HUES64 (cell line): ENCODE data around the gene UBAC2.
"Not testable (repeated sequence)": the region's sequence is repeated elsewhere in the genome, so short reads cannot be mapped to it uniquely, and the experiment has no call there.

Experiments
- H3K27ac ChIP-seq: 2 replicates; pipeline ENCODE4 v1.7.0; 2013; ENCODE audit warnings: low read depth, low read length, inconsistent platforms
- H3K27me3 ChIP-seq: 2 replicates; pipeline ENCODE4 v1.6.1; 2013; ENCODE audit warnings: mild to moderate bottlenecking, low read length; ENCODE audit not compliant: insufficient read depth
- H3K36me3 ChIP-seq: 2 replicates; pipeline ENCODE4 v1.6.1; 2013; ENCODE audit warnings: mild to moderate bottlenecking, low read length; ENCODE audit not compliant: insufficient read depth
- H3K4me1 ChIP-seq: 2 replicates; pipeline ENCODE4 v1.6.1; 2013; ENCODE audit warnings: mild to moderate bottlenecking, low read length, moderate library complexity; ENCODE audit not compliant: insufficient read depth
- H3K4me3 ChIP-seq: 2 replicates; pipeline ENCODE4 v1.5.1; 2013; ENCODE audit warnings: mild to moderate bottlenecking, low read length, moderate library complexity
- H3K9ac ChIP-seq: 2 replicates; pipeline ENCODE4 v1.6.1; 2013; ENCODE audit warnings: mild to moderate bottlenecking, low read depth, low read length
- H3K9me3 ChIP-seq: 2 replicates; pipeline ENCODE4 v1.6.1; 2013; ENCODE audit warnings: low read depth, low read length; ENCODE audit not compliant: insufficient read depth
- WGBS: fragments of 150-250, 120-280 bp; methylation state at CpG from one replicate; pipeline ENCODE4 v1.1.7; 2013; ENCODE audit warnings: missing lambda C conversion rate; 5-methylcytosine and 5-hydroxymethylcytosine counted together

Gene UBAC2

DNA sequence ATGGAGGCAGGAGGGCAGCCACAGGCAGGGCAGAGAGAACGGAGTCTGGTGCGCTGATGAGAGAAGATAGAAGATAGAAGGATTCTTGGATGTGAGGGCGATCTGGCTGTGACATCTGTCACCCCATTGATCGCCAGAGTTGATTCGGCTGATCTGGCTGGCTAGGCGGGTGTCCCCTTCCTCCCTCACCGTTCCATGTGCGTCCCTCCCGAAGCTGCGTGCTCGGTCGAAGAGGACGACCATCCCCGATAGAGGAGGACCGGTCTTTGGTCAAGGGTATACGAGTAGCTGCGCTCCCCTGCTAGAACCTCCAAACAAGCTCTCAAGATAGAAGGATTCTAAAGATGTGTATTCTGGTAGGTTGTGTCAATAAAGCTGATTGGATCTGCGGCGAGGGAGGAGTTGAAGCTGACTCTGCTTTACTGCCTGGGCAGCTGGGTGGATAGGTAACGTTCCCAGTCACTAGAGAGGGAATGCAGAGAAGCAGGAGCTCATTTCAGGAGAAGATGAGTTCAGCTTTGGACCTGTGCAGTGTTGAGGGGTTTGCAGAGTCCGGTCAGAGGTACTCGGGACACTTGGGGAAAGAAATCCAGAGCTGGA, 5.1 kb downstream of the UBAC2 start:
- H3K4me3 ChIP-seq, result no peak overlapping the region
- no peak overlapping the region for H3K27ac ChIP-seq
- 86% methylated on average over 19 of the region's 22 CpGs for WGBS

GRCh38 chr13:99206226-99206625, 5.6 kb downstream of the UBAC2 start:
- no peak overlapping the region for H3K9ac ChIP-seq
- peaks cover 8% of the 10 kb centered on the region for H3K36me3 ChIP-seq
- H3K4me1 ChIP-seq, result peaks cover 7% of the 10 kb centered on the region
- WGBS, result 95% methylated on average over 8 of the region's 8 CpGs
- no peaks in the 10 kb centered on the region for H3K27me3 ChIP-seq
- no peak overlapping the region for H3K4me3 ChIP-seq
- H3K27ac ChIP-seq, result no peak overlapping the region
- H3K9me3 ChIP-seq, result no peaks in the 10 kb centered on the region

More for the DNA sequence above, 5.1 kb downstream of the UBAC2 start:
- Histone ChIP-seq H3K9ac (no peak overlapping the region), H3K36me3 (peaks cover 8% of the 10 kb centered on the region), H3K27me3 (no peaks in the 10 kb centered on the region), H3K4me1 (peaks cover 7% of the 10 kb centered on the region), H3K9me3 (no peaks in the 10 kb centered on the region)

- Histone ChIP-seq H3K27me3 (no peaks in the 10 kb centered on the region), H3K27ac (no peak overlapping the region), H3K4me1 (peaks cover 7% of the 10 kb centered on the region), H3K36me3 (peaks cover 8% of the 10 kb centered on the region), H3K9me3 (no peaks in the 10 kb centered on the region), H3K4me3 (no peak overlapping the region), H3K9ac (no peak overlapping the region)
- WGBS, result 93% methylated on average over 5 of the region's 5 CpGs
Observed at GRCh38 chr13:99206873-99207272, 6.2 kb downstream of the UBAC2 start.

GRCh38 chr13:99207511-99207910, 6.9 kb downstream of the UBAC2 start:
- Histone ChIP-seq H3K9ac (no peak overlapping the region), H3K36me3 (peaks cover 8% of the 10 kb centered on the region), H3K4me3 (no peak overlapping the region), H3K27me3 (no peaks in the 10 kb centered on the region), H3K27ac (no peak overlapping the region), H3K4me1 (0 out of 2 replicates have a peak, but pooled peaks cover 1% of the 10 kb centered on the region), H3K9me3 (no peaks in the 10 kb centered on the region)
- 97% methylated on average over 7 of the region's 7 CpGs for WGBS

DNA sequence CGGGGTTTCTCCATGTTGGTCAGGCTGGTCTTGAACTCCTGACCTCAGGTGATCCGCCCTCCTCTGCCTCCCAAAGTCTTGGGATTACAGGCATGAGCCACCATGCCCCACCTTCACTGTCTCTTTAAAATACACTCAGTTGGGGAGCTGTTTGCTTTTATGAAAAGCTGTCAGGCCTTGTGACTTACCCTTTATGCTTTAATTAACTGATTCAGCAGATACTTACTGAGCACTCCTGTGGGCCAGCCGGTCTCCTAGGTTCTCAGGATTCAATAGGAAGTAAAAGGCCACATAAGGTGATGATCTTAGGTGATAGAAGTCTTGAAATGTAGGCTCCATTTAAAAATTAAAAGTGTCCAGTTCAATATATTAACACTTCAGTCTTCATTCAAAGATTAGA, 7.5 kb downstream of the UBAC2 start:
- Histone ChIP-seq H3K27me3 (no peaks in the 10 kb centered on the region), H3K9ac (no peak overlapping the region), H3K9me3 (no peaks in the 10 kb centered on the region), H3K4me1 (no peaks in the 10 kb centered on the region), H3K4me3 (no peak overlapping the region), H3K27ac (no peak overlapping the region), H3K36me3 (peaks cover 8% of the 10 kb centered on the region)
- 98% methylated on average over 3 of the region's 3 CpGs for WGBS

GRCh38 chr13:99208845-99209527, 8.3 kb downstream of the UBAC2 start:
- WGBS, result 89% methylated on average over 8 of the region's 8 CpGs
- Histone ChIP-seq H3K4me1 (peaks cover 2% of the 10 kb centered on the region; the same call in 1 of the 2 replicates), H3K27me3 (no peaks in the 10 kb centered on the region), H3K4me3 (no peak overlapping the region), H3K9ac (no peak overlapping the region), H3K36me3 (peaks cover 4% of the 10 kb centered on the region; the same call in 1 of the 2 replicates), H3K27ac (peak overlapping the region; percentile 22; the same call in 1 of the 2 replicates), H3K9me3 (no peaks in the 10 kb centered on the region)

DNA sequence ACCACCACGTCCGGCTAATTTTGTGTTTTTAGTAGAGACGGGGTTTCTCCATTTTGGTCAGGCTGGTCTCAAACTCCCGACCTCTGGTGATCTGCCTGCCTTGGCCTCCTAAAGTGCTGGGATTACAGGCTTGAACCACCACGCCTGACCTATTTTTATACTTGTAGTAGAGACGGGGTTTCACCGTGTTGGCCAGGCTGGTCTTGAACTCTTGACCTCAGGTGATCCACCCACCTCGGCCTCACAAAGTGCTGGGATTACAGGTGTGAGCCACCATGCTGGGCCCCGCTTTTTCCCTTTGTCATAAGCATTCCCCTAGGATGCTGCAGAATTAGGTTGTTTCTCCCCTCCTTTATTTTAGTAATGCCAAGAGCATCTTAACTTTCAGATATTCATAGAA, 10.0 kb downstream of the UBAC2 start:
- not testable (repeated sequence) for H3K9me3 ChIP-seq, H3K27me3 ChIP-seq, H3K9ac ChIP-seq, H3K27ac ChIP-seq, H3K4me3 ChIP-seq, H3K36me3 ChIP-seq
- H3K4me1 ChIP-seq, result peaks cover 18% of the 10 kb centered on the region
- WGBS, result 95% methylated on average over 9 of the region's 9 CpGs

DNA sequence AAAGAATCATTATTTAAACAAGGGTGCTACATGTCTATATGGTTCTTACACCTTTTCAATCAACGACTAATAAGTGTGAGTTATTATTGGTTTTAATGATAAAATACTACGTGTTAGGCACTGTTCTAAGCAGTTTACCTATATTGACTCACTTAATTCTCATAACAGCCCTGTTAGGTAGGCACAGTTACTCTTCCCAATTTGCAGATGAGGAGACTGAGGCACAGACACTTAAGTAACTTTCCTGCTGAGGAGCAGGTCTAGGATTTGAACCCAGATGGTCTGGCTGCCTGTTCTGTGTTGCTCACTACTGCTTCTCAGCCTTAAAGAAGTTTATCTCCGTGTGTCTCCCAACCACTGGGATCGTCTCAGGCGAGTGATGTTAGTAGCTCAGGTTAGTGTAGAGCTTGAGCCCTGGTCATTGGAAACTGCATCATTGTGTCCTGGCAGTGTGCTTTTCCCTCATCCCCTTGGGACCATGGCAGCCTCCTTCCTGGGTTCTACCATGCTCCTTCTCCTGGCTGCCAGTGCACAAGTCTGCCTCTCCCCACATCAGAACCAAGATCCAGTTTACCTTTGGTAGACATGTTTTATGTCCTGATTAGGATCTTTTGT, 10.9 kb downstream of the UBAC2 start:
- peaks cover 3% of the 10 kb centered on the region; the same call in 1 of the 2 replicates for H3K36me3 ChIP-seq
- H3K9me3 ChIP-seq, result no peaks in the 10 kb centered on the region
- H3K9ac ChIP-seq, result no peak overlapping the region
- no peak overlapping the region for H3K4me3 ChIP-seq
- no peak overlapping the region for H3K27ac ChIP-seq
- no peaks in the 10 kb centered on the region for H3K27me3 ChIP-seq
- peaks cover 19% of the 10 kb centered on the region for H3K4me1 ChIP-seq
- WGBS, result 96% methylated on average over 4 of the region's 5 CpGs

- no peaks in the 10 kb centered on the region for H3K27me3 ChIP-seq
- 40% methylated on average over 5 of the region's 7 CpGs for WGBS
- peaks cover 22% of the 10 kb centered on the region for H3K4me1 ChIP-seq
- H3K4me3 ChIP-seq, result no peak overlapping the region
- H3K36me3 ChIP-seq, result 0 out of 2 replicates have a peak, but pooled peaks cover 3% of the 10 kb centered on the region
- H3K27ac ChIP-seq, result no peak overlapping the region
- no peak overlapping the region for H3K9ac ChIP-seq
- no peaks in the 10 kb centered on the region for H3K9me3 ChIP-seq
Observed at GRCh38 chr13:99214232-99214631, 13.6 kb downstream of the UBAC2 start.

DNA sequence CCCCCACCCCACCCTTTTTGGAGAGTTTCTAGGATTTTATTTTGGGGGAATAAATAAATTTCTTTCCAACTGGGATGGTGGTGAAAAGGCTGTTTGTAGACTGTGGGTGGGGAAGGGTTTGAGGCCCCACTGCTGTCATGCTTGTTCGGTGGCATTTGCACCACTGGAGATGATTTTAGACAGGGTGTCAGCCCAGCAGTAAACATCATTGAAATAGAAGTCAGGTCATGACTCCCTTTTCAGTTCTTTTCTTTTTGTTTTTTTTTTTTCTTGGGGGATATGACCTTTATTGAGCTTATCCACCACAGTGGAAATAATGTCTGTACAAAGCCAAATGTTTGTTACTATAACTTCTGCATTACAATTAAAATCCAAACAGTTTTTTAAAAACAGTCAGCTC, 14.1 kb downstream of the UBAC2 start:
- WGBS, result 79% methylated on average over 1 of the region's 1 CpG

DNA sequence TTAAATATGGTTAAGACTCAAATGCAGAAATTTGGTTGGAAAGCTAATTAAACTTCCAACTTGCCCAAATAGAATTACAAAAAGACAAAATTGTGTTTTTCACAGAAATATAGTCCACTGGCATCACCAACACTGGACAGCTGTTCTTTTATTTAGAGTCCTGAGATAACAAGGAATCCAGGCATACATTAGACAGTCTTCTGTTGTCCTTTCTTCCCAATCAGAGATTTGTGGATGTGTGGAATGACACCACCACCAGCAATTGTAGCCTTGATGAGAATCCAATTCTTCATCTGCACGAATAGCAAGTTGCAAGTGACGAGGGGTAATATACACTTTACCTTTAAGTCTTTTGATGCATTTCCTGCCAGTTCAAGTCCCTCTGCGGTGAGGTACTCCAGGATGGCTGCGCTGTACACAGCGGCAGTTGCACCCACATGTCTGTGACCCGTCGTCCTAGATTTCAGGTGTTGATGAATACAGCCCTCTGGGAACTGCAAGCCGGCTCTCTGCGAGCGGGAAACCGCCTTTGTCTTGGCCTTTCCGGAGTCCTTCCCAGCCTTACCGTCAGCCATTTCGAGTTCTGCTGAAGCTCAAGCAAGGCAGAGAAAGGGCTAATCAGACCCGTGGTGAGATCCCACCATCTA, 14.7 kb downstream of the UBAC2 start:
- Histone ChIP-seq H3K9ac (no peak overlapping the region; the same call in 1 of the 2 replicates), H3K36me3 (0 out of 2 replicates have a peak, but pooled peaks cover 3% of the 10 kb centered on the region), H3K27ac (0 out of 2 replicates have a peak overlapping the region, but pooled peaks have one; percentile 37), H3K9me3 (no peaks in the 10 kb centered on the region), H3K27me3 (no peaks in the 10 kb centered on the region), H3K4me1 (peaks cover 26% of the 10 kb centered on the region), H3K4me3 (no peak overlapping the region)
- WGBS, result 89% methylated on average over 15 of the region's 15 CpGs

More for the DNA sequence above, 14.1 kb downstream of the UBAC2 start:
- H3K9ac ChIP-seq, result no peak overlapping the region
- H3K4me3 ChIP-seq, result no peak overlapping the region
- peaks cover 22% of the 10 kb centered on the region for H3K4me1 ChIP-seq
- H3K9me3 ChIP-seq, result no peaks in the 10 kb centered on the region
- H3K27ac ChIP-seq, result no peak overlapping the region
- no peaks in the 10 kb centered on the region for H3K27me3 ChIP-seq
- 0 out of 2 replicates have a peak, but pooled peaks cover 3% of the 10 kb centered on the region for H3K36me3 ChIP-seq
